HCT116 (cell line): ENCODE data around the gene HK2.

Experiments used
- EZH2phosphoT487 ChIP-seq: fragments of 200-600 bp; IDR thresholded peaks from 2 replicates; pipeline ENCODE4 v1.6.1; 2018; ENCODE audit warnings: antibody characterized with exemption, borderline replicate concordance
- JUND ChIP-seq: IDR thresholded peaks from 2 replicates; pipeline ENCODE4 v1.6.1; 2012
- POLR2A ChIP-seq: IDR thresholded peaks from 2 replicates; pipeline ENCODE4 v1.7.0; 2011; ENCODE audit warnings: borderline replicate concordance; ENCODE audit not compliant: insufficient read depth, insufficient read length; ENCODE audit errors: extremely low read depth
- POLR2AphosphoS5 ChIP-seq: IDR thresholded peaks from 2 replicates; pipeline ENCODE4 v1.6.1; 2011; ENCODE audit warnings: mild to moderate bottlenecking, low read depth, low read length, moderate library complexity
- TCF7L2 ChIP-seq: IDR thresholded peaks from 2 replicates; pipeline ENCODE4 v1.7.0; 2011; ENCODE audit warnings: borderline replicate concordance, inconsistent platforms; ENCODE audit not compliant: insufficient read depth, insufficient read length; ENCODE audit errors: extremely low read depth
- TF ChIP-seq, protein P1 (sequence below): IDR thresholded peaks from 2 replicates; pipeline ENCODE4 v1.6.1; 2012
- TF ChIP-seq, protein P2 (sequence below), 3 experiments: fragments of 200-600 bp in 1 of 3; sonication (generic) in 1 of 3; IDR thresholded peaks in 2 of 3; conservative IDR thresholded peaks in 1 of 3; 2 replicates each; pipeline ENCODE4 v1.5.1; 2012 to 2017; ENCODE audit warnings: low read depth in 2 of 3, low read length in 2 of 3, antibody characterized with exemption in 1 of 3, borderline replicate concordance in 1 of 3, control low read depth in 1 of 3, mild to moderate bottlenecking in 1 of 3, mixed read lengths in 1 of 3, mixed run types in 1 of 3, moderate library complexity in 1 of 3; ENCODE audit not compliant: insufficient read depth in 1 of 3
- TF ChIP-seq, protein P3 (sequence below): IDR thresholded peaks from 2 replicates; pipeline ENCODE4 v1.6.1; 2012

DNA sequence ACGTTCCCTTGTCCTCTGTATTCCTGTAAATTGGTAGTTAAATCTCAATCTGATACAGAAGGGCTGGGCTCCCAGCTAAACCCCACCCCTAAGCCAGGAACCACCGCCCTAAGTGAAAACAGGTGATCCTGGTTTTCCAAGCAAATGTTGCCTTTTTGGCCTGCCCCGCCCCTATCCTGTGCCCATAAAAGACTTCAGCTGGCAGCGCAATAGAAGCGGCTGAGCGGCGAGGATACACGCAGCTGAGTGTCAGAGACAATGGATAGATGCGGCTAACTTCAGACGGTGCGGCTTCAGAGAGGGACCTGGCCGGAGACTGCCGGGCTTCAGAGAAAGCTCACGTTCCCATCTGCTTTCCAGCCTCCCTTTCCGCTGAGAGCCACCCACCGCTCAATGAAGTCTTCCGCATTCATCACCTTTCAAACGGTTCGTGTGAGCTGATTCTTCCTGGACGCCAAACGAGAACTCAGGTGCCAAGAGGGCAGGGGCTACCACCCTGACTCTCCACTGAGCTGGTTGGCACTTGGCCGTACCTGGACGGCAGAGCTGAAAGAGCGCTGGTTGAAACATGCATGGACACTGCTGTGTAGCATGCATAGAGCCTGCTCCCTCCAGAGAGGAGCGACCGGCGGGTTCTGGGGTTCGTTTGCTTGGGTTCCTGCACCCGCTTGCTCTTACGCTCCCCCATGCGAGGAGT, 75.0 kb downstream of the HK2 start:
- TF ChIP-seq POLR2A (no peak), JUND (no peak), TCF7L2 (no peak), POLR2AphosphoS5 (no peak), EZH2phosphoT487 (no peak)
- TF ChIP-seq, protein P1, sequence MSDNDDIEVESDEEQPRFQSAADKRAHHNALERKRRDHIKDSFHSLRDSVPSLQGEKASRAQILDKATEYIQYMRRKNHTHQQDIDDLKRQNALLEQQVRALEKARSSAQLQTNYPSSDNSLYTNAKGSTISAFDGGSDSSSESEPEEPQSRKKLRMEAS, result no peak
- TF ChIP-seq, protein P2, sequence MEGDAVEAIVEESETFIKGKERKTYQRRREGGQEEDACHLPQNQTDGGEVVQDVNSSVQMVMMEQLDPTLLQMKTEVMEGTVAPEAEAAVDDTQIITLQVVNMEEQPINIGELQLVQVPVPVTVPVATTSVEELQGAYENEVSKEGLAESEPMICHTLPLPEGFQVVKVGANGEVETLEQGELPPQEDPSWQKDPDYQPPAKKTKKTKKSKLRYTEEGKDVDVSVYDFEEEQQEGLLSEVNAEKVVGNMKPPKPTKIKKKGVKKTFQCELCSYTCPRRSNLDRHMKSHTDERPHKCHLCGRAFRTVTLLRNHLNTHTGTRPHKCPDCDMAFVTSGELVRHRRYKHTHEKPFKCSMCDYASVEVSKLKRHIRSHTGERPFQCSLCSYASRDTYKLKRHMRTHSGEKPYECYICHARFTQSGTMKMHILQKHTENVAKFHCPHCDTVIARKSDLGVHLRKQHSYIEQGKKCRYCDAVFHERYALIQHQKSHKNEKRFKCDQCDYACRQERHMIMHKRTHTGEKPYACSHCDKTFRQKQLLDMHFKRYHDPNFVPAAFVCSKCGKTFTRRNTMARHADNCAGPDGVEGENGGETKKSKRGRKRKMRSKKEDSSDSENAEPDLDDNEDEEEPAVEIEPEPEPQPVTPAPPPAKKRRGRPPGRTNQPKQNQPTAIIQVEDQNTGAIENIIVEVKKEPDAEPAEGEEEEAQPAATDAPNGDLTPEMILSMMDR (IDR thresholded peaks at IDR 0.05 in 2 of 3, conservative IDR thresholded peaks at IDR 0.05 in 1 of 3; ENCODE audit: borderline replicate concordance in 1 of 3, insufficient read depth in 1 of 3, low read depth in 2 of 3, low read length in 2 of 3), result no peak
- TF ChIP-seq, protein P3, sequence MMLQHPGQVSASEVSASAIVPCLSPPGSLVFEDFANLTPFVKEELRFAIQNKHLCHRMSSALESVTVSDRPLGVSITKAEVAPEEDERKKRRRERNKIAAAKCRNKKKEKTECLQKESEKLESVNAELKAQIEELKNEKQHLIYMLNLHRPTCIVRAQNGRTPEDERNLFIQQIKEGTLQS, result no peak
